Right ventricle myocardium inferior (tissue), 1 donor: ENCODE results near the gene CTNND2. TPM values are rescaled to one million over a fixed set of nuclear protein-coding genes. Genes with fewer than 3 reads are reported as not detected.

Source experiments
- ATAC-seq: fragments of 200-7000 bp; cut with Tn5 transposase; one replicate; pipeline ENCODE4 v1.9.1; 2020; ENCODE audit warnings: mild to moderate bottlenecking, moderate library complexity
- DNase-seq: peaks from one replicate; pipeline ENCODE4 v3.0.0; 2021; ENCODE audit errors: missing footprints
- intact Hi-C: fragments of 100-400 bp; cut with DNase I; formaldehyde crosslinking; loops from one replicate; pipeline ENCODE4 v1.11.0; 2022
- total RNA-seq: library from RNA; stranded (reverse); fragmentation: NEBNext Ultra II Directional; extraction: Animal tissue kit (Norgen Biotek cat#: 25700); gene quantifications from one replicate; pipeline ENCODE4 v1.2.1, GENCODE V29; 2021
- donor health status: DM: no; HTN: yes; CAD: no; lungs with severe emphysema.

CTNND2 gene
- total RNA-seq, 1 donor from 2014 or later: 1.7 TPM

GRCh38 chr5:11064763-11065450 is 839.3 kb downstream of the CTNND2 start:
- intact Hi-C loops: no loop called here
- ATAC-seq (no peak), DNase-seq (no peak)

GRCh38 chr5:11062397-11062796 is 841.8 kb downstream of the CTNND2 start:
- ATAC-seq (no peak), DNase-seq (no peak)
- intact Hi-C loops: loop anchor here (1.0 kb wide), 1 partner anchor 74 kb away; no protein-coding TSS in a partner anchor

- intact Hi-C loops: no loop called here
- no peak for ATAC-seq
- no peak for DNase-seq
These were observed 847.7 kb downstream of the CTNND2 start for GRCh38 chr5:11056560-11056959.

GRCh38 chr5:11054014-11054413 is 850.2 kb downstream of the CTNND2 start:
- ATAC-seq: no peak
- intact Hi-C loops: no loop called here
- no peak for DNase-seq

DNA sequence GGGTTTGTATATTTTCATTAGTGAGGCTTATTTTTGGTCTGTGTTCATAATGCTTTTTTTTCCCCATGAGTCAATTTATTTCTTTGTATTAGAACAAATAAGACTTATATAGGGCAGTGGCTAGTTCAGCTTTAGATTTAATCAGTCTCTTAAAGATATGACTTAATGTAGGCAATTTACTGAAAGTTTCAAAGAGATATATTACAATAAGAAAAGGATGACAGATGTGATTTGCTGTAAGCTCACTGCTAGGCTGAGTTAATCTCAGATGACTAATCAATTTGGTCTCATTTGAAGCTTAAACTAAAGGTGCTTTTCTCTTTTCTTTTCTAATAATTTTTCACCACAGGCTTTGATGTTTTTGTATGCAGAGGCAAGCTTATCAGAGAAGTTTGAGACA is 851.4 kb downstream of the CTNND2 start:
- DNase-seq (no peak), ATAC-seq (no peak)
- intact Hi-C loops: no loop called here

DNA sequence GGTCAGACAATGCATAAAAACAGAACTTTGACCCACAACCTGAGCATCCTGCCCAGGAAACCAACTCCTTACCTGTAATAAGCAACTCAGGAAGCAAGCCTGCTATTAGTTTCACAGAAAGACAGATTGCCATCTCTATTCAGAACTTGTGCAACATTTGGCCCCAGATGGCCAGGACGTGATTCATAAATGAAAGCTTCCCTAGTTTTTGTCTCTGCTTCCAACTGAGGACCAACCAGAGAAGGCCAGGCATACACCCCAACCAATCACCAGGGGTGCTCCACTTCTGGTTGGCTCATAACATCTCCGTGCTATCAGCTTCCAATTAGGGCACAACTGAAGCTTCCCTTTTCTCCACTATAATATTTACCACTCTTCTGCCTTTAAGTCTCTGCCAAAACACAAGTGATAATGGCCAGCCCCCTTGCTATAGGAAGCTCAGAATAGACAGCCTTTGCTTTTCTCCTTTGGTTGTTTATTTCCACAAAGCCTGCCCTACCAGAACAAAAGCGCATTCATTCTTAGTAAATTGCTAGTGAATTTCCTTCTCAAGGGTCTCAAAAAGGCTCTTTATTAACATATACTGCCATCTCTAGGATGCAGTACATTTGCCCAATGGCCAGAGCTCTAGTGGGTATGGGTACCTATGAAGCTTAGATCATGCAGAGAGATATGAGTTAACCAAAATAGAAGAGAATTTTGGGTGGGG is 853.5 kb downstream of the CTNND2 start:
- no peak for ATAC-seq
- no peak for DNase-seq
- intact Hi-C loops: no loop called here

- intact Hi-C loops: no loop called here
- no peak for DNase-seq
- no peak for ATAC-seq
These were observed 855.5 kb downstream of the CTNND2 start for GRCh38 chr5:11048760-11049159.

DNA sequence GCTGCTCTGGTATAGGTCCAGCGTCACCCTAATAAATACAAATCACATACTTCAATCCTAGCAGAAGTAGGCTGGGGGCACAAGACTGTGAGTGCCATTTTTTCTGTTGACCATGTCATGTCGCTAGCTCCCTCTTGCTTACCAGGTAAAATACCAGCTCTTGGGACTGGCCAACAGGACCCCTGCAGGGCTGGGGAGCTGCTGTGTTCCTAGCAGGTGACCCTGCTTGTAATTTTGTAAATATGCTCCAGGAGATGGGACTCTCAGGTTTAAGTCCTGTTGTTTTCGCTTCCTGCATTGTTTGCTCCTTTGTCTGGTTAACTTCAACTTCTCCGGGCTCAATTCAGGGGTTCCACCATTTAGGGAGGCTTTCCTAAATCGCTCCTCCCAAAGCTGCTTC is 856.6 kb downstream of the CTNND2 start:
- ATAC-seq (no peak), DNase-seq (no peak)
- intact Hi-C loops: no loop called here

DNA sequence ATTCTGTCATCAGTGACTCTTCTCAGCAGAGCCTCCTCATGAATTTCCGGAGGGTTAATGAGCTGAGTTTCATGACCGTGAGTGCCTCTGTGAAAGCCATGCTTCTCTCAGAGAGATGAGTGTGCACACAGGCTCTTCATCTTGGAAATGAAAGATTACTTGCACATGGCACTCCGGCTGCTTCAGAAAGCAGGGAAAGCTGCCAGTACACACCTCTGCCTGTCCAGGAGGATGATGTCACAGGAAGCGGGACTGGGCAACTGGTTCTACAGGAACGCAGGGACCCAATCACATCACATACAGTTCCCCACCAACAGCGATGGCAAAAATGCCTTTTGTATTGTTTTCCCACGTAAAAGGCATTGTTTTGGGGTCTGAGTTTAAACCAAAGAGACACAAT is 857.2 kb downstream of the CTNND2 start:
- no peak for DNase-seq
- ATAC-seq: no peak
- intact Hi-C loops: no loop called here

GRCh38 chr5:11046160-11046559 is 858.1 kb downstream of the CTNND2 start:
- DNase-seq: no peak
- no peak for ATAC-seq

GRCh38 chr5:11045411-11045810 is 858.8 kb downstream of the CTNND2 start:
- intact Hi-C loops: no loop called here

More at GRCh38 chr5:11046160-11046559, 858.1 kb downstream of the CTNND2 start:
- intact Hi-C loops: no loop called here

GRCh38 chr5:11044581-11044980 is 859.7 kb downstream of the CTNND2 start:
- ATAC-seq (no peak), DNase-seq (no peak)
- intact Hi-C loops: loop anchor here (5.0 kb wide), 1 partner anchor 57 kb away; no protein-coding TSS in a partner anchor

More at GRCh38 chr5:11045411-11045810, 858.8 kb downstream of the CTNND2 start:
- DNase-seq: no peak
- ATAC-seq: no peak

DNA sequence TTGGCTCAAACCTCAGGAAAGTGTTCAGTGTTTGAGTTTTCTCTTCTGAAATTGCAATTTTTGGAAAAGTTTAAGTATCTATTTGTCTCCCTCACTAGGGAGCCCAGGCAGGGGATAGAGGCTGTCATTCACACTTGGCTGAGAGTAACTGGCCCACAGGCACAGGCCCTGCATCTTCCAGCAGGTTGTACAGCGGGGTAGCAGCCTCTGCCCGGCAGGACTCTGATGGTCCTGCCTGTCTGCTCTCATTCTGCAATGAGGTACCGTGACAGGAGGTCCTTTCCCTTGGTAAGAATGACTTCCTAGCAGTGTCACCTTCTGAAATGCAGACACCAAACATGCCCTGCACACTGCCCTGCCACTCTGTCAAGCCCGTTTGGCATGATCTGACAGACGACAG is 860.4 kb downstream of the CTNND2 start:
- no peak for ATAC-seq
- intact Hi-C loops: loop anchor here (5.0 kb wide), 1 partner anchor 57 kb away; no protein-coding TSS in a partner anchor
- DNase-seq: no peak

DNA sequence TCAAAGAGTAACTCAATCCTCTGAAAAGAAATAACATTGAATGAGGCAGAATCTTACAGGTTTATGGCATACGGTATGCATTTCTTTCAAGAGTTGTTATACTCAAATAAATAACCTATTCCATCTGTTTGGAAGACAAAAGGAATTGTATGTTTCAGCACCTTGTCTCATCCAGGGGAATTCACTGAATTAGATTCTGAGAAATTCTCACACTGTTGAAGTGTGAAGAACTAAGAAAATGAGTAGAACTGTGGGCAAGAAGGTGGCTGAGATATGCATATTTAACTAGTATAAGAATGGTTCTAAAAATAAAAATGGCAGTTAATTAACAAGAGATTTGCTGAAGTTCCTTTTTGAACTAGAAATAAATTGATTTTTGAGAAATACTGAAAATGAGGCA is 863.9 kb downstream of the CTNND2 start:
- ATAC-seq: no peak
- intact Hi-C loops: loop anchor here (5.0 kb wide), 1 partner anchor 53 kb away; no protein-coding TSS in a partner anchor
- no peak for DNase-seq

GRCh38 chr5:11038772-11039171 is 865.5 kb downstream of the CTNND2 start:
- no peak for DNase-seq
- intact Hi-C loops: no loop called here
- ATAC-seq: no peak

- intact Hi-C loops: no loop called here
- DNase-seq (no peak), ATAC-seq (no peak)
These were observed 866.3 kb downstream of the CTNND2 start for GRCh38 chr5:11037941-11038340.

GRCh38 chr5:11037080-11037479 is 867.2 kb downstream of the CTNND2 start:
- intact Hi-C loops: no loop called here
- ATAC-seq: no peak

GRCh38 chr5:11030671-11031070 is 873.6 kb downstream of the CTNND2 start:
- ATAC-seq (no peak), DNase-seq (no peak)
- intact Hi-C loops: no loop called here

More at GRCh38 chr5:11037080-11037479, 867.2 kb downstream of the CTNND2 start:
- DNase-seq: no peak

DNA sequence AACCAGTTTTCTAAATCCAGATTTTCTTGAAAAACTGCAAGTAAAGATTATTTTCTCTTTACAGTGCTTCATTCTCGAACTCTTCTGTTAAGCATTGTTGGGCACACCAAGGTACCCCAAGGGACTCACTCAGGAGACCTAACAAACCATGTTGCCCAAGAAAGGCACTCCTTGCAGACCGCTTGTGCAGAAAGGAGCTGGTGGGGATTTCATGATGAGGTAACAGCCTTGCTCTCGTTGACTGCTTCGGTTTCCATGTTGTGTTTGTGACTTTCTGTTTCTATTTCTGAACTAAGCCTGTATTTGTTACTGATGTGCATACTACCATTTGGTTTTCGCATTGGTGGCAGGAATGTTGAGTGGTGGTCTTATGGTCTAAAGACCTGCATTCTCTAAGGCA is 876.6 kb downstream of the CTNND2 start:
- intact Hi-C loops: no loop called here
- no peak for DNase-seq
- no peak for ATAC-seq

GRCh38 chr5:11026543-11026942 is 877.7 kb downstream of the CTNND2 start:
- intact Hi-C loops: no loop called here
- no peak for DNase-seq
- ATAC-seq: no peak
